RWPE2 (cell line): Measurements from ENCODE around the gene TLK1.

Source experiments
- ATAC-seq: fragments of 200-7000 bp; cut with Tn5 transposase; 3 replicates; pipeline ENCODE4 v1.9.1; 2021; ENCODE audit warnings: low read depth
- DNase-seq: peaks from one replicate; pipeline ENCODE4 v3.0.0-alpha.2; 2020; ENCODE audit warnings: low spot score
- H3K27ac ChIP-seq: fragments of 450-650 bp; 2 replicates; pipeline ENCODE4 v1.5.1; 2017; ENCODE audit warnings: mild to moderate bottlenecking; ENCODE audit not compliant: poor library complexity, severe bottlenecking
- H3K27me3 ChIP-seq: fragments of 250-450 bp; sonication (Bioruptor Pico); 2 replicates; pipeline ENCODE4 v1.5.1; 2021; ENCODE audit warnings: mild to moderate bottlenecking, moderate library complexity; ENCODE audit not compliant: insufficient read depth, poor library complexity, severe bottlenecking
- H3K36me3 ChIP-seq: fragments of 250-450 bp; sonication (Bioruptor Pico); 2 replicates; pipeline ENCODE4 v1.5.1; 2020; ENCODE audit warnings: low read depth, mild to moderate bottlenecking, moderate library complexity
- H3K4me1 ChIP-seq: fragments of 250-450 bp; sonication (Bioruptor Pico); 2 replicates; pipeline ENCODE4 v1.5.1; 2021; ENCODE audit warnings: mild to moderate bottlenecking, moderate library complexity; ENCODE audit not compliant: insufficient read depth, poor library complexity, severe bottlenecking
- H3K4me3 ChIP-seq: fragments of 250-450 bp; sonication (Bioruptor Pico); 2 replicates; pipeline ENCODE4 v1.5.1; 2021; ENCODE audit warnings: mild to moderate bottlenecking, moderate library complexity; ENCODE audit not compliant: severe bottlenecking
- H3K9me3 ChIP-seq: fragments of 250-450 bp; sonication (Bioruptor Pico); 2 replicates; pipeline ENCODE4 v1.5.1; 2021; ENCODE audit warnings: mild to moderate bottlenecking, moderate library complexity; ENCODE audit not compliant: severe bottlenecking
- CTCF ChIP-seq: fragments of 450-650 bp; IDR thresholded peaks from one replicate; pipeline ENCODE4 v1.5.1; 2017; ENCODE audit warnings: mild to moderate bottlenecking, moderate library complexity; ENCODE audit not compliant: poor library complexity, severe bottlenecking

The TLK1 gene

GRCh38 chr2:171034315-171034714 is 126.4 kb downstream of the TLK1 start:
- Histone ChIP-seq H3K4me1 (peaks cover 6% of the 10 kb centered on the region), H3K27ac (no peak overlapping the region), H3K36me3 (peaks cover 78% of the 10 kb centered on the region), H3K9me3 (no peaks in the 10 kb centered on the region), H3K27me3 (no peaks in the 10 kb centered on the region), H3K4me3 (no peak overlapping the region)
- ATAC-seq (peak; percentile 54; the same call in 2 of the 3 replicates), DNase-seq (no peak)
- no peak for TF ChIP-seq CTCF

GRCh38 chr2:171025214-171025613 is 135.5 kb downstream of the TLK1 start:
- peaks cover 9% of the 10 kb centered on the region for H3K4me1 ChIP-seq
- no peaks in the 10 kb centered on the region for H3K9me3 ChIP-seq
- no peak overlapping the region for H3K27ac ChIP-seq
- H3K4me3 ChIP-seq: no peak overlapping the region
- H3K27me3 ChIP-seq: no peaks in the 10 kb centered on the region
- no peak for ATAC-seq
- no peak for TF ChIP-seq CTCF
- peaks cover 45% of the 10 kb centered on the region for H3K36me3 ChIP-seq
- DNase-seq: no peak

- H3K27ac ChIP-seq: no peak overlapping the region
- H3K4me3 ChIP-seq: no peak overlapping the region
- H3K9me3 ChIP-seq: no peaks in the 10 kb centered on the region
- ATAC-seq (no peak), DNase-seq (no peak)
- peaks cover 57% of the 10 kb centered on the region for H3K36me3 ChIP-seq
- H3K4me1 ChIP-seq: peaks cover 9% of the 10 kb centered on the region
- no peaks in the 10 kb centered on the region for H3K27me3 ChIP-seq
- no peak for TF ChIP-seq CTCF
Measured at GRCh38 chr2:171018522-171018921, 142.2 kb downstream of the TLK1 start.

- TF ChIP-seq CTCF: no peak
Measured at GRCh38 chr2:171016125-171016524, 144.6 kb downstream of the TLK1 start.

GRCh38 chr2:171013851-171014250 is 146.8 kb downstream of the TLK1 start:
- no peaks in the 10 kb centered on the region for H3K27me3 ChIP-seq
- no peak overlapping the region for H3K4me3 ChIP-seq
- peaks cover 54% of the 10 kb centered on the region for H3K36me3 ChIP-seq
- no peaks in the 10 kb centered on the region for H3K9me3 ChIP-seq
- no peak for TF ChIP-seq CTCF
- DNase-seq (no peak), ATAC-seq (no peak)
- H3K27ac ChIP-seq: no peak overlapping the region
- no peaks in the 10 kb centered on the region for H3K4me1 ChIP-seq

More at GRCh38 chr2:171016125-171016524, 144.6 kb downstream of the TLK1 start:
- Histone ChIP-seq H3K4me1 (peaks cover 3% of the 10 kb centered on the region), H3K9me3 (no peaks in the 10 kb centered on the region), H3K36me3 (peaks cover 66% of the 10 kb centered on the region), H3K4me3 (no peak overlapping the region), H3K27me3 (no peaks in the 10 kb centered on the region), H3K27ac (no peak overlapping the region)
- DNase-seq: no peak
- ATAC-seq: no peak
